Activated T-helper 17 cell treated with anti-CD3 and anti-CD28 coated beads, Interleukin-2, amount 50 U/mL, for 72 hours (primary cell): Measurements from ENCODE around the gene ATP9A. TPM values are rescaled to one million over a fixed set of nuclear protein-coding genes. Genes with fewer than 3 reads are reported as not detected.

Experiments
- ATAC-seq: fragments of 150-1000 bp; cut with Tn5 transposase; replicated peaks from 2 replicates; pipeline ENCODE4 v1.10.0; 2021; ENCODE audit warnings: mild to moderate bottlenecking, moderate library complexity
- H3K27ac Mint-ChIP-seq: one replicate; pipeline ENCODE4 v1.8.0; 2022; ENCODE audit warnings: mixed read lengths
- H3K27me3 Mint-ChIP-seq: one replicate; pipeline ENCODE4 v1.8.0; 2022; ENCODE audit warnings: mixed read lengths
- H3K36me3 Mint-ChIP-seq: one replicate; pipeline ENCODE4 v1.8.0; 2022; ENCODE audit warnings: low read depth, mild to moderate bottlenecking, mixed read lengths
- H3K4me1 Mint-ChIP-seq: one replicate; pipeline ENCODE4 v1.8.0; 2022; ENCODE audit warnings: mixed read lengths
- H3K4me3 Mint-ChIP-seq: one replicate; pipeline ENCODE4 v1.8.0; 2022; ENCODE audit warnings: mild to moderate bottlenecking, mixed read lengths
- H3K9me3 Mint-ChIP-seq: one replicate; pipeline ENCODE4 v1.8.0; 2022; ENCODE audit warnings: mixed read lengths
- total RNA-seq, 2 donors: library from RNA; stranded (reverse); gene quantifications; one replicate each; pipeline ENCODE4 v1.2.3, GENCODE V29; 2022

Gene ATP9A
- total RNA-seq, 2 donors from 2014 or later, result 1.7 to 2.2 TPM

DNA sequence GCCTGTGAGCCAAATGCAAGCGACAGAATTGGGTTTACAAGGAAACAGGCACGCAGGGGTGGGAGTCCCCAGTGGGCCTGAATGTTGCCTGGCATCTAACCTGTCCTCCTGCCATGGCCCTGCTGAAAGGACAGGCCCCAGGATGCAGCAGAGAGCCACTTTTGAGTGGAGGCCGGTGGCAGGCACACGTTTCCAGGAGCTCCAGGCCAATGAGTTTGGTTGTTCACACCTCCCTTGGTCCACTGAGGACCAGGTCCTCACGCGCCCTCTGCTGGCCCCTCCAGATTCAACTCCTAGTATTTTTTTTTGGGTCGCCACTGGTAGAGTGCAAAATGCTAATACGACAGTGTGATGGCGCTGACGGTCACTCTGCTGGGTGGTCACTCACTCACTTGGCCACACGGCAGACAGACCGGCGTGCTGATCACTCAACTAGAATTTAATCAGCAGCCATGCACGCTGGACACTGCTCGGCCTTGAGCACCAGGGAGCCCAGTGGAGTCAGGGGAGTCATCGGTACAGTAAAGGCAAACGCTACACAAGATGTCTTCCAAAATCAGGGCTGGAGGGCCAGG, 143.9 kb downstream of the ATP9A start:
- H3K36me3 Mint-ChIP-seq, result no peaks in the 10 kb centered on the region
- ATAC-seq, result peak; percentile 38
- no peak overlapping the region for H3K27ac Mint-ChIP-seq
- H3K9me3 Mint-ChIP-seq, result no peaks in the 10 kb centered on the region
- peaks cover 12% of the 10 kb centered on the region for H3K4me1 Mint-ChIP-seq
- peaks cover 7% of the 10 kb centered on the region for H3K27me3 Mint-ChIP-seq
- no peak overlapping the region for H3K4me3 Mint-ChIP-seq

DNA sequence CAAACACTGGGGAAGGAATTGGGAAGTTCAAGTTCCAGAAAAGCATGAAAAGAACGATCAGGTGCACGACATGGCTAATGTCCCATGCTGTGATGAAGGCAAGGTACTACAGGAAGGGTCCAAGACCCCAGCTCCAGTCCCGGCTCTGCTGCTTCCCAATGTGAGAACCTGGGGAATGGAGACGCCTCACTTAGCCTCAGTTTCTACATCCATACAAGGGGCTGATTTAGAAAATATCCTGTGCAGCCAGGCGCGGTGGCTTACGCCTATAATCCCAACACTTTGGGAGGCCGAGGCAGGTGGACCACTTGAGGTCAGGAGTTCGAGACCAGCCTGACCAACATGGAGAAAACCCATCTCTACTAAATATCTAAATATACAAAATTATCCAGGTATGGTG, 144.9 kb downstream of the ATP9A start:
- Mint-ChIP-seq H3K9me3 (no peaks in the 10 kb centered on the region), H3K4me3 (no peak overlapping the region), H3K27ac (no peak overlapping the region), H3K27me3 (peaks cover 7% of the 10 kb centered on the region), H3K4me1 (peaks cover 8% of the 10 kb centered on the region), H3K36me3 (no peaks in the 10 kb centered on the region)
- no peak for ATAC-seq

DNA sequence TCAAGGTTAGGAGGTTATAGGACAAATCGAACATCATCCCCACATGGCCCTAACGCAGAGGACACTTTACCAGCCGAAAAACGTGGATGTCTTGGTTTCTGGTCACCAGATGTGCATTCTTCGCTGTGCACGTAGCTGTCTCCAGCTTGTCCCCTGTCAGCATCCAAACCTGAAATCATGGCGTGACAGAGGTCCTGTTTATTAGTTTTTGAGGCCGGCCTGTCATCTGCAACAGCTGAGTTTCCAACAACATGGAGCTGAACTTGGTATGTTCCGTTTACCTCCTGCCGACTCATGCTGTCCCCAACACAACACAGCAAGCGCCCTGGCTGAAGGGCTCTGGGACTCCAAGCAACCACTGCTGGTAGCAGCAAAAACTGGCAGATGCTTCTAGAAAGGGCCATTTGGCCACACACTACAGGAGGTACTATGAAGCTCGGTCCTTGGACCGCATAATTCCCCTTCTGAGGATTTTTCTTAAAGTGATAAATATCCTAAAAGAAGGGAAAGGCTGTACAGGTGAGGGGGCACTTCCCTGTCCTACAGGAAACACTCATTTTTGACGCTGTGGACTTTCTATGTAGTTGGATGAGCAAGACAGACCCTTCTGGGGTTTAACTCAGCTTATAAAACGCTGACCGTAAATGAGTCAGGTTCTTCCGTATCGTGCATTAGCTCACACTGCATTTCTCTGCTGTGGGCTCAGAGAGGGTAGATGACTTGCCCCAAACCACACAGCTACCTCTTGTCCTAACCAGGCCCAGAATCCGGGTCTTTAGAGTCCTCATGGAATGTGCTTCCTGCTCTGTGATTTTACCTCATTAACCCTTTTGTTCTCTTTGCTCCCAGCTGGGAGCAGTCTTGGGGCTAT, 146.0 kb downstream of the ATP9A start:
- peak; percentile 79 for ATAC-seq
- H3K27me3 Mint-ChIP-seq, result peaks cover 7% of the 10 kb centered on the region
- no peaks in the 10 kb centered on the region for H3K36me3 Mint-ChIP-seq
- H3K4me1 Mint-ChIP-seq, result peaks cover 4% of the 10 kb centered on the region
- H3K9me3 Mint-ChIP-seq, result no peaks in the 10 kb centered on the region
- no peak overlapping the region for H3K4me3 Mint-ChIP-seq
- no peak overlapping the region for H3K27ac Mint-ChIP-seq

DNA sequence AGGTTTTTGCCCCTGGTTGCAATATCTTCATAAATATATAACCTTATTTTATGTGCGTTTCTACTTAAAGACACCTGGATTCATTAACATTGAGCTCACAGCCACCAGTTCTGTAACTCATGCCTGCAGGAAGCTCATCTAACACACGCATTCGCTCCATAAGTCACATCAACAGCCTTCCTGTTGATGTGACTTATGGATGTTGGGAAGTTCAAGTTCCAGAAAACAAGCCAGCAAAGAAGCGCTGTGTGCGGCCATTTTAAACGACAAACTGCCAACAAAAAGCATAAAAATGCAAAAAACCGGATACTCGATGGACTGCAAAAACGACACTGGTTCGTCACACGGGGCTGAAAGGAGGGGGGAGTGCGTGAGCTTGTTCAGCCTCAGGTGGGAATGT, 147.8 kb downstream of the ATP9A start:
- Mint-ChIP-seq H3K9me3 (no peaks in the 10 kb centered on the region), H3K4me1 (peaks cover 4% of the 10 kb centered on the region), H3K36me3 (no peaks in the 10 kb centered on the region), H3K4me3 (no peak overlapping the region), H3K27me3 (peaks cover 1% of the 10 kb centered on the region), H3K27ac (no peak overlapping the region)
- ATAC-seq, result no peak

DNA sequence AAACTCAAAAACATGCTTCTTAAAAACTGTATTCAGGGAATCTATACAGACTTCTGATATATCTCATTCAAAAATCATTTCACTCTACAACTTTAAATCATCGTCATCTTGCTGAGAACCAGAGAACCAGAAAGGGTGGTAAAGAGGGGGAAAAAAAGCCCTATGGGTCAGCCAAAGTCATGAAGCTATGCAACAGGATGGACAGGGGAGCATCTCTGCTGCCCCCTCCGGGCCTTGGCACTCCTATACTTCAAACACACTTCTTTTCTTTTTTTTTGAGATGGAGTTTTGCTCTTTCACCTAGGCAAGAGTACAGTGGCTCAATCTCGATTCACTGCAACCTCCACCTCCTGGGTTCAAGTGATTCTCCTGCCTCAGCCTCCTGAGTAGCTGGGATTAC, 152.1 kb downstream of the ATP9A start:
- Mint-ChIP-seq H3K27me3 (peaks cover 13% of the 10 kb centered on the region), H3K4me1 (peaks cover 10% of the 10 kb centered on the region), H3K27ac (no peak overlapping the region), H3K9me3 (no peaks in the 10 kb centered on the region), H3K4me3 (no peak overlapping the region), H3K36me3 (no peaks in the 10 kb centered on the region)
- ATAC-seq, result no peak

DNA sequence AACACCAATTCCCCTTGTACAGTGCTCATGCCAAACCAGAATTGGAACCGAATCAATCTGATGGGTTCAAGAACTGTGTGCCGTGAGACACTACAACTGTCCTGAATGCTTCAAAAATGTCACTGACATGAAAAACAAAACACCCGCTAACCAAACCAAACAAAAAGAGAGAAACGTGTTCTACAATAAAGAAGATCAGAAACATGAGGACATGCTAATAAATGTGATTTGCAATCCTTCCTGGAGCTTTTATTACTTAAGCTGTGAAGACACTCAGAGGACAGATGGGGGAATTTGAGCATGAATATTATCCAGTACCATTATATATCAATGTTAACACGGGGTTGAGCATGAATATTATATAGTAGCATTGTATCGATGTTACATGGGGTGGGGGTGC, 153.5 kb downstream of the ATP9A start:
- no peak for ATAC-seq
- Mint-ChIP-seq H3K27ac (no peak overlapping the region), H3K4me3 (no peak overlapping the region), H3K27me3 (peaks cover 20% of the 10 kb centered on the region), H3K9me3 (no peaks in the 10 kb centered on the region), H3K36me3 (peaks cover 5% of the 10 kb centered on the region), H3K4me1 (peaks cover 22% of the 10 kb centered on the region)

DNA sequence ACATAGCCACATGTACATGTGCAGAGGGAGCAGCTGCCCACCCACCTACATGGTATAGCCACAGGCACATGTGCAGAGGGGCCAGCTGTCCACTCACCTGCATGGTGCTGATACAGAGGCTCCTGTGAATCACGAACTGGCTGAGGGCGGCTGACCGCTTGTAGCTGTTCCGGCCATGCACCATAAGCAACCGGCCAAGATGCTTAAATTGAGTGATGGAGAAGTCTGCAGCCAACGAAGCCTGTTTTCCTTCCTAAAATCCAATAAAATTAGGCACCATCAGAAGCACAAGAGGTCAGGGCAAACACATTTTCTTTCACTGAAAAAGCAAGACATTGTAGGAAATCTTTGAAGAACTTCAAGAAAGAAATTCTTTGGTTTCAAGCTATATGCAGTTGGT, 154.6 kb downstream of the ATP9A start:
- no peaks in the 10 kb centered on the region for H3K9me3 Mint-ChIP-seq
- no peak for ATAC-seq

DNA sequence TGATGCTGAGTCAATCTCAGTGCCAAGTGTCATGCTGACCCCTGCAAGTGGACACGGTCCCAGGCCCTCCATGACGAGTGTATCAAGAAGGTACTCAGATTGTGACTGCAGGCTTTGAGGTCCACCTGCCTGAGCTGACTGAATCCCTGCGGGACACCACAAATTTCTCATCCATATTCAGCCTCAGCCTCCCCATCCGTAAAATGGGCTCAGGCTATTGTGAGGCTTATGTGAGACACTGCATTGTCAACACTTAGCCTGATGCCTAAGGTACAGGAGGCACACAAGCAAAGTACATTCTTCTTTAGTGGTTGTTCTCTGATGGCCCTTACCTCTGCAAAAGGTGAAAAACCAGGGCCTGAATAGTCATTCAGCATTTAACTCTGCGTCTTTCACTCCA, 155.3 kb downstream of the ATP9A start:
- no peak for ATAC-seq
- Mint-ChIP-seq H3K27ac (no peak overlapping the region), H3K4me1 (peaks cover 35% of the 10 kb centered on the region), H3K27me3 (peaks cover 20% of the 10 kb centered on the region), H3K4me3 (no peak overlapping the region), H3K9me3 (no peaks in the 10 kb centered on the region), H3K36me3 (peaks cover 5% of the 10 kb centered on the region)

More for the DNA sequence above, 154.6 kb downstream of the ATP9A start:
- Mint-ChIP-seq H3K36me3 (peaks cover 5% of the 10 kb centered on the region), H3K27ac (no peak overlapping the region), H3K4me3 (no peak overlapping the region), H3K27me3 (peaks cover 20% of the 10 kb centered on the region), H3K4me1 (peaks cover 30% of the 10 kb centered on the region)

DNA sequence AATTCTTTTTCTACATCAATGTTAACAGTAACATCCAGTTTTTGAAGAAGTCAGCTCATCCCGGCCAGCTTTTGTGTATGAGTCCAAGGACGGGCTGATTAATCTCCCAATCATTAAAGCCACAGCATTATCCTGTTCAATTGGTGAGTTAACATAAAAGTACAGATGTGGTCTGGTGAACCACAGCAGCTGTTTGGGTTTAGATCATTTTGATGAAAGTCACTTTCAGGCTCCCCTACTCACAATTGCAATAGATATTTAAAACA, 156.6 kb downstream of the ATP9A start:
- Mint-ChIP-seq H3K27ac (peak overlapping the region; percentile 55), H3K9me3 (no peaks in the 10 kb centered on the region), H3K4me1 (peaks cover 40% of the 10 kb centered on the region), H3K36me3 (peaks cover 5% of the 10 kb centered on the region), H3K4me3 (no peak overlapping the region), H3K27me3 (peaks cover 24% of the 10 kb centered on the region)
- no peak for ATAC-seq

DNA sequence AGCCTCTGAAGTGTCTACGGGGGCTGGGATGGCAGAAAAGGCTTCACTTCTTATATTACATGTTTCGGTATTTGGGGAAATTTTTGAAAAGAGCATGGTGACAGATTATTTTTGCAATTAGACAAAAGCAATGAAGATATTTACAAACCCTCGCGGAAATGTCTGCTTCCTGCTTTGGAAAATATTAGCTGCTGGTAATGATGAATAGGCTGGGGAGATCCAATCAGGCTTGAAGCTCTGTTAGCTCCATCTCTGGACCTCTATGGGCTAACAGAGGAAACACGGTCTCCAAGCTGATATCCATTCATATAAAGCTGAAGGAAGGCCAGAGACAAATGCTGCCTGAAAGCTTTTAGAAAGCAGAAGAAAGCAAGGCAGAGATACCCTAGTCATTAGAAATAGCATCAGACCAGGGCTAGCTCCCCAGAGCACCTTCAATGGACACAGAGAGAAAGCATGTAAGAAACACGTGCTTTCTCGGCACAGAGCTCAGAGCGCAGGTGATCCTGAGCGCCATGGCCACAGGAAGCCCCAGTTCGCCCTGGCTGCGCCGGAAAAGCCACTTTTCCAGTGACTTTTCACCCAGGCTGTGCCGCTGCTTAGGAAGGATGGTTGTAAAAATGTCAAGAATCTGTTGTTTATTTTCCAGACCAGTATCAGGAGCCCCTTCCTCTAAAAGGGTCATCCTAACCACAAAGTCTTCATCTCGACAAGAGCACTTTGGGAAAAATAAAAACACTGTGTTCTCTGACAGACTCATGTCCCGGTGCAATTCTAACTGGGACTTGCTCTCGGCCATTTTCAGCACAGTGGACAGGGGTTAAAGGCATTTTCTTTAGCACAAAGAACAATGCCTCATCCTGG, 157.2 kb downstream of the ATP9A start:
- H3K9me3 Mint-ChIP-seq, result no peaks in the 10 kb centered on the region
- H3K27ac Mint-ChIP-seq, result peak overlapping the region; percentile 94
- H3K4me1 Mint-ChIP-seq, result peaks cover 40% of the 10 kb centered on the region
- H3K27me3 Mint-ChIP-seq, result peaks cover 24% of the 10 kb centered on the region
- H3K36me3 Mint-ChIP-seq, result peaks cover 5% of the 10 kb centered on the region
- ATAC-seq, result no peak
- peak overlapping the region; percentile 82 for H3K4me3 Mint-ChIP-seq

DNA sequence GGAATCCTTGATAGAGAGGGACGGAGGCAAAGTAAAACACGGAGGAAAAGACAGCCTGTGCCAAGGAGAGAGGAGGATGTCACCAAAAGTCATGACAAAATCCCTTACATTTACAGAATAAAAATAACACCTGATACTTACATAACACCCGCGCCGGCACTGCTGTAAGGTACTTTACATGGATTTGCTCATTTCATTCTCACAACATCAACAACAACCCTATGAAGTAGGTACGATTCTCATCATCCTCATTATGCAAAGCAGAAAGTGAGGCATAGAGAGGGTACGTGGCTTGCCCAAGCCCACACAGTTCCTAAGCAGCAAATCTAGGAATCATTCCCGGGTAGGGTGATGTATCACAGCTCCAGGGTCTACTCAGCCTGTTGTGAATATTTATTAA, 158.1 kb downstream of the ATP9A start:
- peak; percentile 75 for ATAC-seq
- Mint-ChIP-seq H3K27ac (peak overlapping the region; percentile 94), H3K9me3 (no peaks in the 10 kb centered on the region), H3K27me3 (peaks cover 25% of the 10 kb centered on the region), H3K4me1 (peaks cover 42% of the 10 kb centered on the region), H3K4me3 (peak overlapping the region; percentile 82), H3K36me3 (peaks cover 5% of the 10 kb centered on the region)

DNA sequence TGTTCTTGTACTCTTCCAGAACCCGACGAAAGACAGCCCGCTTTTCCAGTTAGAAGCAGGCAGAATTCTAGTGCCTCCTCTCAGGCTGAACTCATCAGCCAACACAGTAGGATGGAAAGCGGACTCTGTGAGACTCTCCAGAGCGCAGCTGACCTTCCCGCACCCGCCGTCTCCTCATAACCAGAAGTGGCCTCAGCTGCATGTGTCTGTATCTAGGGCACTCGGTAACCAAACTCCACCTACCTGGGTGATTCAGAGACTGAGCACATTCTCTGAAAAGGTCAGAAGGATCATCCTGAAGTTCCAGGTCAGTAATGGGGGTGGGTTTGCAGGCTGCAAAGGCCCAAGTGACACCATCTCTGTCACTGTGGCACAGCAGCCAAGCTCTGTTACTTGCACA, 158.9 kb downstream of the ATP9A start:
- peak overlapping the region; percentile 82 for H3K4me3 Mint-ChIP-seq
- H3K27ac Mint-ChIP-seq, result peak overlapping the region; percentile 94
- peaks cover 45% of the 10 kb centered on the region for H3K4me1 Mint-ChIP-seq
- peaks cover 5% of the 10 kb centered on the region for H3K36me3 Mint-ChIP-seq
- no peaks in the 10 kb centered on the region for H3K9me3 Mint-ChIP-seq
- H3K27me3 Mint-ChIP-seq, result peaks cover 29% of the 10 kb centered on the region
- ATAC-seq, result peak; percentile 67

DNA sequence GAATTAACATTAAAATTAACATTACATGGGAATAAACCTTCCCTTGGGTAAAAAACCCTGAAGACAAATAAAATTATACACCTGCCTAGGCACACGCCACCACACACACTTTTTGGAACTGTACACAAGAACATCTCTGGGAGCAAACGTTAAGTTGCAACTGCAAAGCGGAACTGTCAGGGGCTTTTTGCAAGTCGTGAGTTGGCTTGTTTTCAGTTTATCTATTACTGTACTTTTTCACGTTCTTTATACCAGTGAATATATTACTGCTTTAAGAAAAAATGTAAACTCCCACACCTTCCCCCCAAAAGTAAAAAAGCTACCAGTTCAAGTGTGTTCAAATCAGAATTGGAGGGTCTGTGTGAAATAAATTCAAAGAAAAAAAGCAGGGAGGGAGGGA, 160.1 kb downstream of the ATP9A start:
- Mint-ChIP-seq H3K27ac (peak overlapping the region; percentile 94), H3K9me3 (no peaks in the 10 kb centered on the region), H3K36me3 (peaks cover 5% of the 10 kb centered on the region), H3K27me3 (peaks cover 29% of the 10 kb centered on the region), H3K4me3 (peak overlapping the region; percentile 82), H3K4me1 (peaks cover 45% of the 10 kb centered on the region)
- ATAC-seq, result peak; percentile 54

DNA sequence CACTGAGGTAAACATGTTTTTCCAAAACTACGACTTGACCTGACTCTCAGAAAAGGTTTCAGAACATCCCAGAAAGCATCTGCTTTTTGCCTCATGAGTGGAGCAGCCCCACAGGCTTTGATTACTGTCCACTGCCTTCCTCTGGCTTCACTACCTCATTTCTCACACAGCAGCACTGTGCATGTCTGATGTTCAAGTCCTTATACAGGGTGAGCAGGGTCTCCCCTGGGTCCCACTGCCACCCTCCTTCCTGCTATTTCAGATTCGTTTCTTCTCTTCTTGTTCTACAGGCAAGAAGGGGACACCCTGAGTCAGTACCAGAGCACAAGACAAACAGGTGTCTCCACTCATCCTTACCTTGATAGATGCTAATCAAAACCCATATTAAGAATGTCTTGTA, 161.0 kb downstream of the ATP9A start:
- Mint-ChIP-seq H3K4me3 (peak overlapping the region; percentile 82), H3K27me3 (peaks cover 29% of the 10 kb centered on the region), H3K27ac (no peak overlapping the region), H3K4me1 (peaks cover 45% of the 10 kb centered on the region), H3K9me3 (no peaks in the 10 kb centered on the region), H3K36me3 (peaks cover 5% of the 10 kb centered on the region)
- ATAC-seq, result no peak

DNA sequence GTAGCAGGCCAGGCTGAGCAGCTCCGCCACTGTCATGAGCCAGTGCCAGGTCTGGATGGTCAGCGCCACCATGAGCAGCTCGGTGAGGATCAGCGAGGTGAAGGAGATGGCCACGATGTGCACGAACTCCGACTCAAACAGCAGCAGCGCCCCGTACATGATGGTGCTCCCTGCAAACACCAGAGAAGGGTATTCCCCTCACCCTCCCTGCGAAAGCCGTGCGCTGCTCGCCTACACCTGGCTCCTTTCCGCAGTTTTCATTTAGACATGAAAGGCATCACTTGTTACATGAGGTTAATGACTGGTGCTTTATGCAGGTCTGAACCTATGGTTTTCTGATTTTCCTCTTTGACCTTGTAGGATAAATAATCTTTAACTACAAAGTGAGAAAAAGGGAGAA, 163.3 kb downstream of the ATP9A start:
- Mint-ChIP-seq H3K36me3 (no peaks in the 10 kb centered on the region), H3K9me3 (no peaks in the 10 kb centered on the region), H3K4me3 (peak overlapping the region; percentile 28), H3K4me1 (peaks cover 29% of the 10 kb centered on the region), H3K27ac (no peak overlapping the region), H3K27me3 (peaks cover 19% of the 10 kb centered on the region)
- ATAC-seq, result peak; percentile 12
